Measurements from ENCODE around the gene VAV1. TPM values are rescaled to one million over a fixed set of nuclear protein-coding genes. Genes with fewer than 3 reads are reported as not detected.
"Not testable (repeated sequence)": the region's sequence is repeated elsewhere in the genome, so short reads cannot be mapped to it uniquely, and the experiment has no call there.

Gene VAV1
- total RNA-seq, 1 donor, result 0.36 TPM

- Histone ChIP-seq H3K27me3 (ENCODE audit: insufficient read depth, low read length) (no peaks in the 10 kb centered on the region), H3K36me3 (ENCODE audit: insufficient read depth, low read length) (no peaks in the 10 kb centered on the region), H3K4me1 (ENCODE audit: insufficient read depth, low read length) (no peaks in the 10 kb centered on the region), H3K9me3 (ENCODE audit: low read depth, low read length) (no peaks in the 10 kb centered on the region), H3K27ac (ENCODE audit: low read depth, low read length) (no peak overlapping the region), H4K20me1 (ENCODE audit: insufficient read depth, low read length) (no peaks in the 10 kb centered on the region), H3K79me2 (ENCODE audit: insufficient read depth, low read length) (no peaks in the 10 kb centered on the region), H3K4me3 (ENCODE audit: insufficient read depth, low read length) (no peak overlapping the region), H2AFZ (ENCODE audit: low read length) (no peak overlapping the region), H3K4me2 (ENCODE audit: insufficient read depth, low read length) (no peak overlapping the region)
- no peak for DNase-seq (ENCODE audit: insufficient read length, low spot score, missing footprints)
- TF ChIP-seq CTCF (IDR thresholded peaks at IDR 0.05; ENCODE audit: extremely low read depth, low read depth, low read length), result no peak
Observed at GRCh38 chr19:6794686-6795431, 22.4 kb downstream of the VAV1 start.

- Histone ChIP-seq H2AFZ (ENCODE audit: low read length) (no peak overlapping the region), H3K4me3 (ENCODE audit: insufficient read depth, low read length) (no peak overlapping the region), H4K20me1 (ENCODE audit: insufficient read depth, low read length) (no peaks in the 10 kb centered on the region), H3K9me3 (ENCODE audit: low read depth, low read length) (no peaks in the 10 kb centered on the region), H3K79me2 (ENCODE audit: insufficient read depth, low read length) (no peaks in the 10 kb centered on the region), H3K4me1 (ENCODE audit: insufficient read depth, low read length) (peaks cover 6% of the 10 kb centered on the region), H3K27me3 (ENCODE audit: insufficient read depth, low read length) (no peaks in the 10 kb centered on the region), H3K4me2 (ENCODE audit: insufficient read depth, low read length) (no peak overlapping the region), H3K27ac (ENCODE audit: low read depth, low read length) (no peak overlapping the region), H3K36me3 (ENCODE audit: insufficient read depth, low read length) (no peaks in the 10 kb centered on the region)
- no peak for TF ChIP-seq CTCF (IDR thresholded peaks at IDR 0.05; ENCODE audit: extremely low read depth, low read depth, low read length)
- DNase-seq (ENCODE audit: insufficient read length, low spot score, missing footprints), result no peak
Observed at GRCh38 chr19:6796278-6796677, 23.8 kb downstream of the VAV1 start.

- Histone ChIP-seq H4K20me1 (ENCODE audit: insufficient read depth, low read length) (no peaks in the 10 kb centered on the region), H3K79me2 (ENCODE audit: insufficient read depth, low read length) (no peaks in the 10 kb centered on the region), H2AFZ (ENCODE audit: low read length) (no peak overlapping the region), H3K27ac (ENCODE audit: low read depth, low read length) (no peak overlapping the region), H3K4me1 (ENCODE audit: insufficient read depth, low read length) (peaks cover 11% of the 10 kb centered on the region), H3K9me3 (ENCODE audit: low read depth, low read length) (no peaks in the 10 kb centered on the region), H3K36me3 (ENCODE audit: insufficient read depth, low read length) (no peaks in the 10 kb centered on the region), H3K4me2 (ENCODE audit: insufficient read depth, low read length) (no peak overlapping the region), H3K27me3 (ENCODE audit: insufficient read depth, low read length) (peaks cover 1% of the 10 kb centered on the region), H3K4me3 (ENCODE audit: insufficient read depth, low read length) (no peak overlapping the region)
- no peak for DNase-seq (ENCODE audit: insufficient read length, low spot score, missing footprints)
- no peak for TF ChIP-seq CTCF (IDR thresholded peaks at IDR 0.05; ENCODE audit: extremely low read depth, low read depth, low read length)
Observed at GRCh38 chr19:6797646-6798045, 25.1 kb downstream of the VAV1 start.

GRCh38 chr19:6800160-6800790 is 27.8 kb downstream of the VAV1 start:
- H3K27ac ChIP-seq (ENCODE audit: low read depth, low read length); DNase-seq (ENCODE audit: insufficient read length, low spot score, missing footprints); H2AFZ ChIP-seq (ENCODE audit: low read length); H3K27me3 ChIP-seq (ENCODE audit: insufficient read depth, low read length); H3K4me2 ChIP-seq (ENCODE audit: insufficient read depth, low read length); H3K36me3 ChIP-seq (ENCODE audit: insufficient read depth, low read length); H4K20me1 ChIP-seq (ENCODE audit: insufficient read depth, low read length); H3K4me3 ChIP-seq (ENCODE audit: insufficient read depth, low read length); H3K9me3 ChIP-seq (ENCODE audit: low read depth, low read length); H3K79me2 ChIP-seq (ENCODE audit: insufficient read depth, low read length): not testable (repeated sequence)
- H3K4me1 ChIP-seq (ENCODE audit: insufficient read depth, low read length), result peaks cover 11% of the 10 kb centered on the region
